CD4-positive, alpha-beta T cell (primary cell): ENCODE measurements around the gene SLC19A1. TPM values are rescaled to one million over a fixed set of nuclear protein-coding genes. Genes with fewer than 3 reads are reported as not detected.

Source experiments
- ATAC-seq: fragments of 200-7000 bp; cut with Tn5 transposase; one replicate; pipeline ENCODE4 v1.10.0; 2022; ENCODE audit warnings: mild to moderate bottlenecking; ENCODE audit not compliant: poor library complexity
- CTCF ChIA-PET: fragments of 350-600 bp; sonication (Branson Sonifier 250); formaldehyde crosslinking; loops from one replicate; lab custom pipeline; 2021; ENCODE audit warnings: antibody characterized with exemption, inconsistent platforms; lab: Charles Lee
- POLR2A ChIA-PET: fragments of 350-600 bp; sonication (Branson Sonifier 250); formaldehyde crosslinking; loops from one replicate; lab custom pipeline; 2021; ENCODE audit warnings: antibody characterized with exemption, inconsistent platforms; lab: Charles Lee
- DNase-seq, 14 experiments: peaks; one replicate each; pipeline ENCODE4 v3.0.0-alpha.2; 2013 to 2020; ENCODE audit warnings: mixed read lengths in 2 of 14
- H3K27ac ChIP-seq, 2 donors: one replicate each; pipeline versions ENCODE4 v1.5.1 to v1.7.0; 2013; ENCODE audit warnings: low read length in 2 of 2, low read depth in 1 of 2, mild to moderate bottlenecking in 1 of 2
- H3K27me3 ChIP-seq, 2 experiments: 1 replicate in 1 of 2; 2 replicates in 1 of 2; pipeline versions ENCODE4 v1.6.1 to v1.7.0; 2013; ENCODE audit warnings: low read length in 2 of 2, control low read depth in 1 of 2, mild to moderate bottlenecking in 1 of 2, moderate library complexity in 1 of 2; ENCODE audit not compliant: insufficient read depth in 2 of 2, control insufficient read depth in 1 of 2
- H3K36me3 ChIP-seq: one replicate; pipeline ENCODE4 v1.6.1; 2013; ENCODE audit warnings: low read length, control low read depth; ENCODE audit not compliant: insufficient read depth
- H3K4me1 ChIP-seq: one replicate; pipeline ENCODE4 v1.6.1; 2013; ENCODE audit warnings: low read length, control low read depth; ENCODE audit not compliant: insufficient read depth
- H3K4me3 ChIP-seq: one replicate; pipeline ENCODE4 v1.5.1; 2013; ENCODE audit warnings: mild to moderate bottlenecking, low read length, moderate library complexity
- H3K9me3 ChIP-seq, 2 experiments: 1 replicate in 1 of 2; 2 replicates in 1 of 2; pipeline versions ENCODE4 v1.6.1 to v1.7.0; 2013; ENCODE audit warnings: low read length in 2 of 2, mild to moderate bottlenecking in 2 of 2, control low read depth in 1 of 2, moderate library complexity in 1 of 2; ENCODE audit not compliant: control insufficient read depth in 1 of 2, insufficient read depth in 1 of 2
- H3K27ac Mint-ChIP-seq: one replicate; pipeline ENCODE4 v1.8.0; 2020; ENCODE audit warnings: mixed read lengths
- H3K27me3 Mint-ChIP-seq: one replicate; pipeline ENCODE4 v1.8.0; 2021; ENCODE audit warnings: mixed read lengths
- H3K36me3 Mint-ChIP-seq: one replicate; pipeline ENCODE4 v1.8.0; 2021; ENCODE audit warnings: low read depth, mixed read lengths
- H3K4me1 Mint-ChIP-seq: one replicate; pipeline ENCODE4 v1.8.0; 2021; ENCODE audit warnings: low read depth, mixed read lengths
- H3K4me3 Mint-ChIP-seq: one replicate; pipeline ENCODE4 v1.8.0; 2020; ENCODE audit warnings: mild to moderate bottlenecking, mixed read lengths
- H3K9me3 Mint-ChIP-seq: one replicate; pipeline ENCODE4 v1.8.0; 2020; ENCODE audit warnings: mixed read lengths
- CTCF ChIP-seq: fragments of 200-600 bp; IDR thresholded peaks from one replicate; pipeline ENCODE4 v1.8.0; 2022; ENCODE audit warnings: antibody characterized with exemption, mild to moderate bottlenecking
- intact Hi-C, 2 experiments: fragments of 100-400 bp; cut with DNase I in 1 of 2; cut with micrococcal nuclease in 1 of 2; formaldehyde crosslinking; loops; one replicate each; pipeline versions ENCODE4 v1.15.1 to v1.9.0; 2023 to 2025; cut with DNase I, micrococcal nuclease
- total RNA-seq, 174 experiments: library from RNA in 2 of 174; stranded (reverse) in 2 of 174; gene quantifications; one replicate each; pipeline ENCODE4 v1.2.3 and lab custom pipeline; 2021 to 2026

The SLC19A1 gene
- total RNA-seq, 2 experiments from 2014 or later = 11.5 to 12.0 TPM

- Histone ChIP-seq H3K4me1 (no peaks in the 10 kb centered on the region), H3K36me3 (peaks cover 27% of the 10 kb centered on the region), H3K27ac (no peak overlapping the region), H3K27me3 (no peaks in the 10 kb centered on the region), H3K9me3 (peaks cover 2 to 6% of the 10 kb centered on the region in 2 experiments), H3K4me3 (no peak overlapping the region)
- CTCF ChIA-PET = no interaction called here
- no peaks in the 10 kb centered on the region for H3K4me1 Mint-ChIP-seq
- H3K36me3 Mint-ChIP-seq = peaks cover 43% of the 10 kb centered on the region
- no peak for DNase-seq
- no peaks in the 10 kb centered on the region for H3K27me3 Mint-ChIP-seq
- H3K4me3 Mint-ChIP-seq = no peak overlapping the region
- no peak for TF ChIP-seq CTCF
- peaks cover under 1% of the 10 kb centered on the region for H3K9me3 Mint-ChIP-seq
- H3K27ac Mint-ChIP-seq = no peak overlapping the region
- ATAC-seq = no peak
- intact Hi-C loops = no loop called here
- POLR2A ChIA-PET = no interaction called here
Measured at GRCh38 chr21:45525153-45525909, 16.9 kb downstream of the SLC19A1 start.

GRCh38 chr21:45524756-45525152 is 17.5 kb downstream of the SLC19A1 start:
- Mint-ChIP-seq H3K9me3 (peaks cover 5% of the 10 kb centered on the region), H3K27me3 (no peaks in the 10 kb centered on the region), H3K4me1 (no peaks in the 10 kb centered on the region), H3K4me3 (no peak overlapping the region), H3K27ac (no peak overlapping the region), H3K36me3 (peaks cover 49% of the 10 kb centered on the region)
- POLR2A ChIA-PET = no interaction called here
- H3K36me3 ChIP-seq = peaks cover 21% of the 10 kb centered on the region
- DNase-seq = no peak
- no peak for ATAC-seq
- no peak for TF ChIP-seq CTCF
- H3K27me3 ChIP-seq = no peaks in the 10 kb centered on the region
- CTCF ChIA-PET = no interaction called here
- no peak overlapping the region for H3K4me3 ChIP-seq
- intact Hi-C loops = no loop called here
- peaks cover 6 to 8% of the 10 kb centered on the region in 2 experiments for H3K9me3 ChIP-seq
- H3K4me1 ChIP-seq = no peaks in the 10 kb centered on the region
- no peak overlapping the region for H3K27ac ChIP-seq

GRCh38 chr21:45523411-45524101 is 18.7 kb downstream of the SLC19A1 start:
- H3K27me3 Mint-ChIP-seq = no peaks in the 10 kb centered on the region
- no peaks in the 10 kb centered on the region for H3K4me1 Mint-ChIP-seq
- H3K4me3 Mint-ChIP-seq = no peak overlapping the region
- no peaks in the 10 kb centered on the region for H3K4me1 ChIP-seq
- H3K9me3 ChIP-seq = peaks cover 6 to 11% of the 10 kb centered on the region in 2 experiments
- TF ChIP-seq CTCF = no peak
- no peak overlapping the region for H3K4me3 ChIP-seq
- H3K36me3 ChIP-seq = peaks cover 14% of the 10 kb centered on the region
- H3K9me3 Mint-ChIP-seq = peaks cover 11% of the 10 kb centered on the region
- ATAC-seq (no peak), DNase-seq (no peak)
- ChIA-PET CTCF (no interaction called here), POLR2A (no interaction called here)
- intact Hi-C loops = no loop called here
- no peak overlapping the region for H3K27ac Mint-ChIP-seq
- H3K27me3 ChIP-seq = no peaks in the 10 kb centered on the region
- peaks cover 61% of the 10 kb centered on the region for H3K36me3 Mint-ChIP-seq
- no peak overlapping the region for H3K27ac ChIP-seq
